ENCODE data around the gene HOXA9. TPM values are rescaled to one million over a fixed set of nuclear protein-coding genes. Genes with fewer than 3 reads are reported as not detected.

Gene HOXA9
- total RNA-seq, 2 experiments from 2014 or later = not detected

- Histone ChIP-seq H2AFZ (ENCODE audit: low read length) (no peak overlapping the region), H3K27ac (ENCODE audit: low read depth, low read length, poor library complexity, severe bottlenecking) (no peak overlapping the region), H3K36me3 (ENCODE audit: insufficient read depth, low read length) (no peaks in the 10 kb centered on the region), H3K4me2 (ENCODE audit: low read length) (no peak overlapping the region), H3K4me3 (ENCODE audit: low read depth, low read length, poor library complexity, severe bottlenecking) (no peak overlapping the region), H3K9me3 (ENCODE audit: low read length) (no peaks in the 10 kb centered on the region), H3K79me2 (ENCODE audit: insufficient read depth, low read depth, low read length) (no peaks in the 10 kb centered on the region), H4K20me1 (ENCODE audit: insufficient read depth, low read length) (no peaks in the 10 kb centered on the region), H3K4me1 (ENCODE audit: insufficient read depth, low read length, poor library complexity, severe bottlenecking) (no peaks in the 10 kb centered on the region), H3K9me2 (ENCODE audit: insufficient read depth, low read length) (no peaks in the 10 kb centered on the region)
- ChIA-PET CTCF (ENCODE audit: unreplicated experiment) (no interaction called here), POLR2A (no interaction called here)
- TF ChIP-seq EZH2phosphoT487 (IDR thresholded peaks at IDR 0.05; ENCODE audit: borderline replicate concordance, low read depth, low read length) (no peak), CTCF (conservative IDR thresholded peaks at IDR 0.05; ENCODE audit: low read length) (no peak)
- BruUV-seq (replicated peaks) = no TSS peak
- intact Hi-C loops (cut with micrococcal nuclease; ENCODE audit: unreplicated experiment) = no loop called here
- DNase-seq (ENCODE audit: low spot score) = no peak
These were observed 43.0 kb downstream of the HOXA9 start for GRCh38 chr7:27122077-27122910.

GRCh38 chr7:27121684-27122076 is 43.7 kb downstream of the HOXA9 start:
- Histone ChIP-seq H3K4me3 (ENCODE audit: low read depth, low read length, poor library complexity, severe bottlenecking) (no peak overlapping the region), H4K20me1 (ENCODE audit: insufficient read depth, low read length) (no peaks in the 10 kb centered on the region), H2AFZ (ENCODE audit: low read length) (no peak overlapping the region), H3K4me2 (ENCODE audit: low read length) (no peak overlapping the region), H3K4me1 (ENCODE audit: insufficient read depth, low read length, poor library complexity, severe bottlenecking) (no peaks in the 10 kb centered on the region), H3K9me3 (ENCODE audit: low read length) (no peaks in the 10 kb centered on the region), H3K27ac (ENCODE audit: low read depth, low read length, poor library complexity, severe bottlenecking) (no peak overlapping the region), H3K79me2 (ENCODE audit: insufficient read depth, low read depth, low read length) (no peaks in the 10 kb centered on the region), H3K9me2 (ENCODE audit: insufficient read depth, low read length) (no peaks in the 10 kb centered on the region), H3K36me3 (ENCODE audit: insufficient read depth, low read length) (no peaks in the 10 kb centered on the region)
- intact Hi-C loops (cut with micrococcal nuclease; ENCODE audit: unreplicated experiment) = no loop called here
- CTCF ChIA-PET (ENCODE audit: unreplicated experiment) = no interaction called here
- no peak for DNase-seq (ENCODE audit: low spot score)
- TF ChIP-seq EZH2phosphoT487 (IDR thresholded peaks at IDR 0.05; ENCODE audit: borderline replicate concordance, low read depth, low read length) (no peak), CTCF (conservative IDR thresholded peaks at IDR 0.05; ENCODE audit: low read length) (no peak)
- POLR2A ChIA-PET = no interaction called here
- BruUV-seq (replicated peaks) = no TSS peak

DNA sequence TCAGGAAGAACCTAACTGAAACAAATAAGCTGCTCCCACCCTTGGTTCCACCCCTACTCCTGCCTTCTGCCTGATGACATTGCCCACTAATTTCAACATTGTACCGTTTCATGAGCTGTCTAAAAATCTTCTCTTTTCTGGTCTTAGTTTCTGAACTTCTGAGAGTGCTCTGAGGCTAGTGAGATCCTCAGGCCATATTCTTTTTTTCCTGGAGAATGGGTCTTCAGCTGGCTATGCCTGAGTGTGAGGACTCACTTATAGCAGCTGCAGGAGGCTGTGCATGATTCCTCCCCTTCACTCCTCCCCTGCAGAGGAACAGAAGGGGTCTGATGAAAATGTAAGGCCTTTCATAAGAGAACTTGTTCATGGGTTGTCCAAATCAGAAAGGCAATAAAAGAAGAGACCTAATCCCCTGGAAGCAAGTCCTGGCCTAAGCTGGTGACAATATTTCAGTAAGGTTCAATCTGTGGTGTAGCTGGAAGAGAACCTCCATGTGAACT is 45.9 kb downstream of the HOXA9 start:
- CTCF ChIA-PET (ENCODE audit: unreplicated experiment) = no interaction called here
- H3K4me2 ChIP-seq (ENCODE audit: low read length) = no peak overlapping the region

More for the DNA sequence above, 45.9 kb downstream of the HOXA9 start:
- no TSS peak for BruUV-seq (replicated peaks)
- DNase-seq (ENCODE audit: low spot score) = no peak
- Histone ChIP-seq H2AFZ (ENCODE audit: low read length) (no peak overlapping the region), H3K9me2 (ENCODE audit: insufficient read depth, low read length) (no peaks in the 10 kb centered on the region), H3K9me3 (ENCODE audit: low read length) (no peaks in the 10 kb centered on the region), H3K36me3 (ENCODE audit: insufficient read depth, low read length) (no peaks in the 10 kb centered on the region), H3K79me2 (ENCODE audit: insufficient read depth, low read depth, low read length) (no peaks in the 10 kb centered on the region), H3K27ac (ENCODE audit: low read depth, low read length, poor library complexity, severe bottlenecking) (no peak overlapping the region), H3K4me3 (ENCODE audit: low read depth, low read length, poor library complexity, severe bottlenecking) (no peak overlapping the region), H4K20me1 (ENCODE audit: insufficient read depth, low read length) (no peaks in the 10 kb centered on the region), H3K4me1 (ENCODE audit: insufficient read depth, low read length, poor library complexity, severe bottlenecking) (no peaks in the 10 kb centered on the region)
- intact Hi-C loops (cut with micrococcal nuclease; ENCODE audit: unreplicated experiment) = no loop called here
- POLR2A ChIA-PET = interaction anchor here (0.6 to 1.0 kb wide), 2 partner anchors 11 to 29 kb away, joined by 3 to 4 read pairs; partner anchors contain the start of gene HOXA4
- no peak for TF ChIP-seq EZH2phosphoT487 (IDR thresholded peaks at IDR 0.05; ENCODE audit: borderline replicate concordance, low read depth, low read length)
- TF ChIP-seq CTCF (conservative IDR thresholded peaks at IDR 0.05; ENCODE audit: low read length) = no peak

Data from OCI-LY7 (cell line).